GM19397 (cell line): ENCODE measurements around the gene MAP3K2.
A peak's percentile ranks its signal among the peaks of the same experiment; 100 is the strongest.
"Not testable (repeated sequence)": the region's sequence is repeated elsewhere in the genome, so short reads cannot be mapped to it uniquely, and the experiment has no call there.

Experiments used
- ATAC-seq: cut with Tn5 transposase; IDR thresholded peaks from one replicate; pipeline ENCODE4 v1.9.1; 2021; ENCODE audit warnings: mild to moderate bottlenecking, moderate library complexity; ENCODE audit not compliant: unreplicated experiment

Gene MAP3K2

GRCh38 chr2:127421871-127422558 lies 34.2 kb upstream of the MAP3K2 start:
- no peak for ATAC-seq

- ATAC-seq: no peak
Measured at GRCh38 chr2:127421116-127421800, 33.5 kb upstream of the MAP3K2 start.

- no peak for ATAC-seq
Measured at GRCh38 chr2:127420039-127420864, 32.5 kb upstream of the MAP3K2 start.

- ATAC-seq: no peak
Measured at GRCh38 chr2:127419448-127420038, 31.8 kb upstream of the MAP3K2 start.

GRCh38 chr2:127419112-127419430 lies 31.3 kb upstream of the MAP3K2 start:
- no peak for ATAC-seq

- ATAC-seq: no peak
Measured at GRCh38 chr2:127418300-127419111, 30.7 kb upstream of the MAP3K2 start, which contains the start of gene PROC. TSS of gene PROC (plus strand) at chr2:127418427. CDS start at chr2:127419943, 1,516 bp downstream.

GRCh38 chr2:127417406-127417805 lies 29.6 kb upstream of the MAP3K2 start:
- no peak for ATAC-seq

- ATAC-seq: no peak
Measured at GRCh38 chr2:127416506-127417001, 28.8 kb upstream of the MAP3K2 start.

GRCh38 chr2:127415593-127416505 lies 28.1 kb upstream of the MAP3K2 start:
- ATAC-seq: peak; percentile 68

- ATAC-seq: no peak
Measured at GRCh38 chr2:127414638-127415592, 27.1 kb upstream of the MAP3K2 start.

- ATAC-seq: no peak
Measured at GRCh38 chr2:127413782-127414637, 26.2 kb upstream of the MAP3K2 start.

GRCh38 chr2:127413200-127413599 lies 25.4 kb upstream of the MAP3K2 start:
- no peak for ATAC-seq

GRCh38 chr2:127411653-127412369 lies 24.0 kb upstream of the MAP3K2 start:
- no peak for ATAC-seq

GRCh38 chr2:127410871-127411652 lies 23.3 kb upstream of the MAP3K2 start:
- ATAC-seq: no peak

GRCh38 chr2:127409716-127410115 lies 21.9 kb upstream of the MAP3K2 start:
- ATAC-seq: not testable (repeated sequence)

GRCh38 chr2:127408807-127409099 lies 21.0 kb upstream of the MAP3K2 start:
- no peak for ATAC-seq
